ENCODE measurements around the gene ITGBL1.

ITGBL1 gene

DNA sequence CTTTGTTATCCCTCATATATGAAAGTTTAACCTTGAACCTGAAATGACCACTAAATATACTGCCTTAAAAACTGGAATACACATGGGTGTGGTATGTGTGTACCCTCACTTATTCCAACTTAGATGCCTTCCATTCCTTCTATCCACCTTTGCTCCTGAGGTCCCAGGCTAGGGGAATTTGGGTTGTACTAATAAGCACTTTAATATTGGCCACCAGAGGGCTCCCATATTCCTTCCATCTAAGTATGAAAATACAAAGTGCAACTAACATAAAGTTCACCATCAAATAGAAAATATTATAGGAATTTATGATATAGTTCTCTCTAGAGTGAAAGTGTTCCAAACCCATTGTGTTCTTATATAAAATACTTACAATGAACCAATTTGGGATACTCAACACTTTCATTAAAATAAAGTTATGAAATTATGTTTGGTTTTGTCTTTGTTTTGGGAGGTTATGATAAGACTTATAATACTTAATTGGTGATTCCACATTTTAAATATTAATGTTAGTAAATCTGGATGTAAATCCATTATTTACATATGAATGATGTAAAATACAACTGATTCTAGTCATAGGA lies 62.3 kb downstream of the ITGBL1 start:
- Histone ChIP-seq H3K4me3 (ENCODE audit: low read depth, low read length) (no peak overlapping the region), H3K27ac (ENCODE audit: low read depth, low read length) (no peak overlapping the region), H3K9me3 (ENCODE audit: control insufficient read depth, insufficient read depth, low read length) (no peaks in the 10 kb centered on the region), H3K27me3 (ENCODE audit: control insufficient read depth, insufficient read depth, low read length) (no peaks in the 10 kb centered on the region), H3K4me1 (ENCODE audit: control insufficient read depth, insufficient read depth, low read length) (peaks cover 8% of the 10 kb centered on the region), H3K9ac (ENCODE audit: low read depth, low read length) (no peak overlapping the region), H3K36me3 (ENCODE audit: control insufficient read depth, insufficient read depth, low read length) (no peaks in the 10 kb centered on the region)

GRCh38 chr13:101515504-101515903 lies 63.0 kb downstream of the ITGBL1 start:
- Histone ChIP-seq H3K36me3 (ENCODE audit: control insufficient read depth, insufficient read depth, low read length) (no peaks in the 10 kb centered on the region), H3K9ac (ENCODE audit: low read depth, low read length) (no peak overlapping the region), H3K4me3 (ENCODE audit: low read depth, low read length) (no peak overlapping the region), H3K4me1 (ENCODE audit: control insufficient read depth, insufficient read depth, low read length) (peaks cover 8% of the 10 kb centered on the region), H3K27me3 (ENCODE audit: control insufficient read depth, insufficient read depth, low read length) (no peaks in the 10 kb centered on the region), H3K27ac (ENCODE audit: low read depth, low read length) (no peak overlapping the region), H3K9me3 (ENCODE audit: control insufficient read depth, insufficient read depth, low read length) (no peaks in the 10 kb centered on the region)

DNA sequence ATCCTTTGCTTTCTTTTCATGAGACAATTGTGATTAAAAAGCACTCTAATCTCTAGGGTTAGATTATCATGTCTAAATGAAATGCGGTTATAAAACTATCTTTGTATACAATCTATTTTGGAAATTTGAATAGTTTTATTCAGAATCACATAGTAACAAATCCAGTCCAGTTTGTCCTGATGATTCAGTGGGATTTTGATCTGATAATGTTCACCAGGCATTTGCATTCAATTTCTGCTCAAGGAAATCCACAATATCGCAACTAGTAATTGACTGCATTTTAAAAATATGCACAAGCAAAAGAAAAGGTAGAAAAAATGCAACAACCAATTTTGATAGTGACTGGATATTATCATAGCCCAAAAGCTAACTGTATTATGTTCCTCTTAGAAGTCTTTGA lies 63.8 kb downstream of the ITGBL1 start:
- Histone ChIP-seq H3K9ac (ENCODE audit: low read depth, low read length) (no peak overlapping the region), H3K27me3 (ENCODE audit: control insufficient read depth, insufficient read depth, low read length) (no peaks in the 10 kb centered on the region), H3K27ac (ENCODE audit: low read depth, low read length) (no peak overlapping the region), H3K9me3 (ENCODE audit: control insufficient read depth, insufficient read depth, low read length) (no peaks in the 10 kb centered on the region), H3K36me3 (ENCODE audit: control insufficient read depth, insufficient read depth, low read length) (no peaks in the 10 kb centered on the region), H3K4me1 (ENCODE audit: control insufficient read depth, insufficient read depth, low read length) (peaks cover 8% of the 10 kb centered on the region), H3K4me3 (ENCODE audit: low read depth, low read length) (no peak overlapping the region)

DNA sequence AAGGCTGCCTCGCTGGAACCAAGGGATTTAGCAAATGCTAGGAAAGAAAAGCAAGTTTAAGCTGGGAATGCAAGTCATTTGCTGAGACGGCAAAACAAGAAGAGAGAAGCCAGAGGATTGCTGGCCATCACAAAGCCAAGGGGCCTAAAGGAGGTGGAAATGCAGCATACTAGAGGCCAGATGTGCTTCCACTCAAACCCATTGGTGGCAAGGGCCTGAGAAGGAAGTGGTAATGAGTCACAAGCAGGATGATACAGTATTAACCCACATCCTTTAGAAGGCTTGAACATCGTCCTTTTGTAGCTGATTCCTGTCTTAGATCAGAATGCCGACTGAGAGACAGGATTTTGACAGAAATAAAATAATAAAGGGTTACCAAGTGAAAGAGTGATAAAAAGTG lies 68.2 kb downstream of the ITGBL1 start:
- Histone ChIP-seq H3K4me3 (ENCODE audit: low read depth, low read length) (no peak overlapping the region), H3K27me3 (ENCODE audit: control insufficient read depth, insufficient read depth, low read length) (no peaks in the 10 kb centered on the region), H3K36me3 (ENCODE audit: control insufficient read depth, insufficient read depth, low read length) (no peaks in the 10 kb centered on the region), H3K9me3 (ENCODE audit: control insufficient read depth, insufficient read depth, low read length) (no peaks in the 10 kb centered on the region), H3K9ac (ENCODE audit: low read depth, low read length) (no peak overlapping the region), H3K4me1 (ENCODE audit: control insufficient read depth, insufficient read depth, low read length) (peaks cover 8% of the 10 kb centered on the region), H3K27ac (ENCODE audit: low read depth, low read length) (no peak overlapping the region)

- Histone ChIP-seq H3K4me3 (ENCODE audit: low read depth, low read length) (no peak overlapping the region), H3K36me3 (ENCODE audit: control insufficient read depth, insufficient read depth, low read length) (no peaks in the 10 kb centered on the region), H3K9me3 (ENCODE audit: control insufficient read depth, insufficient read depth, low read length) (no peaks in the 10 kb centered on the region), H3K4me1 (ENCODE audit: control insufficient read depth, insufficient read depth, low read length) (peaks cover 8% of the 10 kb centered on the region), H3K9ac (ENCODE audit: low read depth, low read length) (no peak overlapping the region), H3K27me3 (ENCODE audit: control insufficient read depth, insufficient read depth, low read length) (no peaks in the 10 kb centered on the region), H3K27ac (ENCODE audit: low read depth, low read length) (no peak overlapping the region)
Measured at GRCh38 chr13:101521371-101521770, 68.9 kb downstream of the ITGBL1 start.

GRCh38 chr13:101522607-101523006 lies 70.1 kb downstream of the ITGBL1 start:
- no peak overlapping the region for H3K9ac ChIP-seq (ENCODE audit: low read depth, low read length)
- H3K36me3 ChIP-seq (ENCODE audit: control insufficient read depth, insufficient read depth, low read length) = no peaks in the 10 kb centered on the region

DNA sequence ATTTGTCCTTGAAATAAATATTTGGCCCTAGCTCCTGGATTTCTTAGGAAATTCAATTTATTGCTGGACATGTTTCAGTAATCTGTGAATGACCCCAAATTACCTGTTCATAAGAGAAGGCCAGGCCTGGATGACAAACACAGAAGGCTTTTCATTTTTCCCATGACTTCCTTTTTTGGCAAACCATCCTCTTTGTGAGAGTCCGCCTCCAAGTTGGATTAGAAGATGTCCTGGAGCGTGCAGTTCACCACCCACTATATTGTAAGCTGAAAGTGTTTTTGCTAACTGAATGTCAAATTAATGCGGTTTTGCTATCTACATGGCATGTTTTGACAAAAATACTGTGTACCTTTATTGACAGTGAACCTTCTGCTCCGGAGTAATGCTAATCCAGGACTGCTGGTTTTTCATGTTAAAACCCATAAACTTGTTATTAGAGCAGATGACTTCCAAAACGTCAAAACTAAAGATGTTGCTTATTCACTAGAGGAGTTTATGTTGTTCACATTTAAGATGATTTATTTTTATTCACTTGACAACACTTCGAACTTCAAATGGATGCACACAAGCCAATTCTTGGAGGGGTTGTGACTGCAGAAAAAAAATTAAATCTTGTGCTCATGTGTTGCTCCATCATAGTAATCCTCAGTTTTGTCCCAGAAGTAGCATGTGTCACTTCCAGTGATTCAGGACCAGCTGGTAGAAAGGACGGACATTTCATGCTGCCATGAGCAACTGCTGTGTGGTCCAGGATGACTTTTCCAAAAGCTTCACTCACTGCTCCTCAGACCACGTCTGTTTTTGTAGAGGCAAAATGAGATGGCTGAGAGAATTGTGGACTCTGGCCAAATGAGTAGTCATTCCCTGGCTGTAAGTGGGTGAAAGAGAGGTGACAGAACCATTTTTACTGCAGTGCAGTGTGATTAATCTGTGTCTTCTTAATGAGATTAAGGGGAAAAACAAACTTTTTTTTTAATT lies 71.0 kb downstream of the ITGBL1 start:
- no peaks in the 10 kb centered on the region for H3K27me3 ChIP-seq (ENCODE audit: control insufficient read depth, insufficient read depth, low read length)
- H3K36me3 ChIP-seq (ENCODE audit: control insufficient read depth, insufficient read depth, low read length) = no peaks in the 10 kb centered on the region
- no peak overlapping the region for H3K27ac ChIP-seq (ENCODE audit: low read depth, low read length)
- H3K4me3 ChIP-seq (ENCODE audit: low read depth, low read length) = no peak overlapping the region
- H3K9me3 ChIP-seq (ENCODE audit: control insufficient read depth, insufficient read depth, low read length) = no peaks in the 10 kb centered on the region
- no peaks in the 10 kb centered on the region for H3K4me1 ChIP-seq (ENCODE audit: control insufficient read depth, insufficient read depth, low read length)
- H3K9ac ChIP-seq (ENCODE audit: low read depth, low read length) = no peak overlapping the region

More at GRCh38 chr13:101522607-101523006, 70.1 kb downstream of the ITGBL1 start:
- no peak overlapping the region for H3K4me3 ChIP-seq (ENCODE audit: low read depth, low read length)
- H3K27ac ChIP-seq (ENCODE audit: low read depth, low read length) = no peak overlapping the region
- H3K27me3 ChIP-seq (ENCODE audit: control insufficient read depth, insufficient read depth, low read length) = no peaks in the 10 kb centered on the region
- H3K9me3 ChIP-seq (ENCODE audit: control insufficient read depth, insufficient read depth, low read length) = no peaks in the 10 kb centered on the region
- peaks cover 4% of the 10 kb centered on the region for H3K4me1 ChIP-seq (ENCODE audit: control insufficient read depth, insufficient read depth, low read length)

DNA sequence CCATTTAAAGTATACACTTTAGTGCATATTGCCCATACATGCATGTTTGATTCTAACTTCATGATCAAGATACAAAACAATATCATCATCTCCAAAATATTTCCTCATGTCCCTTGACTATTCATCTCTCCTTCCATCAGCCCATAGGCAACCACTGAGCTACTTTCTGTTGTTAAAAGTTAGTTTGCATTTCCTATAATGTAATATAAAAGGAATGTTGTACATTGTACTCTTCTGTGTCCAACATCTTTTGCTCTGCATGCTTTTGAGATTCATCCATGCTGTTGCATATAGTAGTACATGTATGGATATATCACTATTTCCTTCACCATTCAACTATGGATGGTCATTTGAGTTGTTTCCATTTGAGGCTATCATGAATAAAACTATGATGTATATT lies 74.7 kb downstream of the ITGBL1 start:
- no peaks in the 10 kb centered on the region for H3K27me3 ChIP-seq (ENCODE audit: control insufficient read depth, insufficient read depth, low read length)
- H3K4me3 ChIP-seq (ENCODE audit: low read depth, low read length) = no peak overlapping the region
- H3K27ac ChIP-seq (ENCODE audit: low read depth, low read length) = no peak overlapping the region
- no peak overlapping the region for H3K9ac ChIP-seq (ENCODE audit: low read depth, low read length)
- H3K4me1 ChIP-seq (ENCODE audit: control insufficient read depth, insufficient read depth, low read length) = no peaks in the 10 kb centered on the region
- H3K36me3 ChIP-seq (ENCODE audit: control insufficient read depth, insufficient read depth, low read length) = no peaks in the 10 kb centered on the region
- no peaks in the 10 kb centered on the region for H3K9me3 ChIP-seq (ENCODE audit: control insufficient read depth, insufficient read depth, low read length)

DNA sequence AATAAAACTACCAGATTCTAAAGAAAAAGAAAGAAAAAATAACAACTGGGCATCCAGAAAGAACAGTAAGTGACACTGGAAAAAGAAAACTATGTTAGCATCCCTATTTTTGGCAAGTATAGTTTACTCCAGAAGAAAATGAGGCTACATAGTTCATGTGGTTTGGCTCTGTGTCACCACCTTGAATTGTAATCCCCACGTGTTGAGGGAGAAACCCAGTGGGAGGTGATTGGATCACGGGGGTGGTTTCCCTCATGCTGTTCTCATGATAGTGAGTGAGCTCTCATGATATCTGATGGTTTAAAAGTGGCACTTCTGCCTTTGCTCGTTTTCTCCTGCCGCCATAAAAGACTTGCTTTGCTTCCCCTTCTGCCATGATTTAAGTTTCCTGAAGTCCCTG lies 76.9 kb downstream of the ITGBL1 start:
- Histone ChIP-seq H3K4me3 (ENCODE audit: low read depth, low read length) (no peak overlapping the region), H3K27ac (ENCODE audit: low read depth, low read length) (no peak overlapping the region), H3K27me3 (ENCODE audit: control insufficient read depth, insufficient read depth, low read length) (no peaks in the 10 kb centered on the region), H3K9me3 (ENCODE audit: control insufficient read depth, insufficient read depth, low read length) (no peaks in the 10 kb centered on the region), H3K9ac (ENCODE audit: low read depth, low read length) (no peak overlapping the region), H3K36me3 (ENCODE audit: control insufficient read depth, insufficient read depth, low read length) (no peaks in the 10 kb centered on the region), H3K4me1 (ENCODE audit: control insufficient read depth, insufficient read depth, low read length) (no peaks in the 10 kb centered on the region)

DNA sequence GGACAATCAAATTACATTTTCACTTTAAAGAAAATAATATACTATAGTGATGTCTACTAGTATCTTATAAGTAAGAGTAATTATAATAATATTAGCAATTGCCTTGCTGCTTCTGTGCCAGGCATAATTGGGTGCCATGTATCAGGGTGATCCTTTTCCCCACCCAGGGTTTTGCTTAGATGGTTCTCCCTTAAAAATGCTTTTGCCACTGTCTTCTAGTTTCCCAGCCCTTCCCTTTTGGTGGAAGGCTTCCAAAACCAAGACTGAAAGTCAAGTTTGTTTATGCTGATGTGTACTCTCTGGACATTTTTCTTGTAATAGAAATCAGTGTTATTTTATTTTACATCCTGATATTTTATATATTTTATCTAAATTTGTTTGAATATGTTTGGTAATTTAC lies 77.8 kb downstream of the ITGBL1 start:
- no peaks in the 10 kb centered on the region for H3K4me1 ChIP-seq (ENCODE audit: control insufficient read depth, insufficient read depth, low read length)
- H3K27me3 ChIP-seq (ENCODE audit: control insufficient read depth, insufficient read depth, low read length) = no peaks in the 10 kb centered on the region
- no peaks in the 10 kb centered on the region for H3K9me3 ChIP-seq (ENCODE audit: control insufficient read depth, insufficient read depth, low read length)
- H3K4me3 ChIP-seq (ENCODE audit: low read depth, low read length) = no peak overlapping the region
- H3K9ac ChIP-seq (ENCODE audit: low read depth, low read length) = no peak overlapping the region
- H3K27ac ChIP-seq (ENCODE audit: low read depth, low read length) = no peak overlapping the region
- H3K36me3 ChIP-seq (ENCODE audit: control insufficient read depth, insufficient read depth, low read length) = no peaks in the 10 kb centered on the region

GRCh38 chr13:101535192-101535746 lies 82.8 kb downstream of the ITGBL1 start:
- Histone ChIP-seq H3K9ac (ENCODE audit: low read depth, low read length) (no peak overlapping the region), H3K36me3 (ENCODE audit: control insufficient read depth, insufficient read depth, low read length) (no peaks in the 10 kb centered on the region)

More at GRCh38 chr13:101535192-101535746, 82.8 kb downstream of the ITGBL1 start:
- no peak overlapping the region for H3K4me3 ChIP-seq (ENCODE audit: low read depth, low read length)
- no peaks in the 10 kb centered on the region for H3K9me3 ChIP-seq (ENCODE audit: control insufficient read depth, insufficient read depth, low read length)
- no peak overlapping the region for H3K27ac ChIP-seq (ENCODE audit: low read depth, low read length)
- no peaks in the 10 kb centered on the region for H3K27me3 ChIP-seq (ENCODE audit: control insufficient read depth, insufficient read depth, low read length)
- H3K4me1 ChIP-seq (ENCODE audit: control insufficient read depth, insufficient read depth, low read length) = no peaks in the 10 kb centered on the region

All from HUES48 (cell line).